HG03521 (cell line): ENCODE results near the gene PSTPIP2.

Experiments used
- ATAC-seq: cut with Tn5 transposase; IDR thresholded peaks from one replicate; pipeline ENCODE4 v1.9.1; 2021; ENCODE audit warnings: mild to moderate bottlenecking, moderate library complexity; ENCODE audit not compliant: unreplicated experiment

Gene PSTPIP2

DNA sequence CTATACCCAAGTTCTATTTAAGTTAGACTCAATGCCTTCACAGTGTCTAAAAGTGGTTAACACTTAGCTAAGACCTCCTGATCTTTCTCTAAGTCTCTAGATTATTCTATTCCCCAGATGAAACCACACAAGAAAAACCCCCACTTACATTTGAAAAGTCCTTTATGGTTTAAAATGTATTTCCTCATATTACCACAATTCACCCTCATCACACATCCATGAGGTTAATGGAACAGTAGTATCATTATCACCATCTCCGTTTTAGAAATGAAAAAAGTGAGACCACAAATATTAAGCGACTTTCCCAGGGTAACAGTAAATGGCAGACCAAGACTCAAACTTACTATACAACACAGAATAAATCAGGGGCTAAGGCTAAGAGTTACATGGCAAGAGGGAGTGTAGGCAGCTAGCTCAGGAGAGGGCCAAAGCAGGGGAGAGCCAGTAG is 133.5 kb downstream of the PSTPIP2 start:
- ATAC-seq: no peak

DNA sequence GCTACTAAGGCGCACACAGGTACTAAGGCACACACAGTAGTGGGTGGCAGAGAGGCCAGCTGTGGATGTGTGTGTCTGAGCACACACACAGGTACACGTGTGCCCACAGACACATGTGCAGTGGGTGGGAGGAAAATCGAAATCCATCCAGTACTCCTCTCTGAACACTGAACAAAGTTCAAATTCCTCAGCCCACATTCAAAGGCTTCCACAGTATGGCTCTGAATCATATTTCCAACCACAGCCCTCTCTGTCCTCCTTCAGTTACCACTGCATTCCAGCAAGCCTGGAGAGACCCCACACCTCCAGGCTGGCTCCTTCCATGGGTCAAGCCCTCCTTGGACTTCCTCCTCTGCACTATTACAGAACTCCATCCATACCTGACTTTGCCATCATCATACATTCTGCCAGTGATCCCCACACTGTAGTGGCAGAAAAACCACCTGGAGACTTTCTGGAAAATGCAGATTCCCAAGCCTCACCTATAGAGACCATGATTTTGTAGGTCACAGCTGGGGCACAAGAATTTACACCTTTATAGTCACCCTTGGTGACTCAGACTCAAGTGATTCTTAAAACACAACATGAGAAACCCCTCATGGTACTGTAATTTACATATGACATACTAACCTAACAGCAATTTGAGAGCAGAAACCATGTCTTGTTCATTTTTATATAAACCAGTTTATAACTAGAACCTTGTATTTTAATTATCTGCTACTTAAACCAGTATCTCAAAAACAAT is 136.3 kb downstream of the PSTPIP2 start:
- no peak for ATAC-seq
